Vagina (tissue), 2 donors: ENCODE results near the gene CABLES2.

ENCODE experiments used
- CTCF ChIP-seq, 3 experiments: fragments of 450-650 bp in 2 of 3; fragments of 200-600 bp in 1 of 3; sonication (generic) in 1 of 3; IDR thresholded peaks; one replicate each; pipeline ENCODE4 v1.5.1; 2017 to 2019; ENCODE audit warnings: antibody characterized with exemption in 3 of 3, mild to moderate bottlenecking in 2 of 3, moderate library complexity in 2 of 3
- POLR2A ChIP-seq, 2 donors: fragments of 450-650 bp; IDR thresholded peaks; one replicate each; pipeline ENCODE4 v1.6.1; 2017; ENCODE audit warnings: antibody characterized with exemption in 2 of 2, mild to moderate bottlenecking in 2 of 2, moderate library complexity in 2 of 2
- POLR2AphosphoS5 ChIP-seq, 2 donors: sonication (generic); formaldehyde crosslinking; IDR thresholded peaks; one replicate each; pipeline ENCODE4 v1.9.0; 2017; ENCODE audit warnings: antibody characterized with exemption in 2 of 2, mild to moderate bottlenecking in 2 of 2, low read depth in 1 of 2; ENCODE audit not compliant: insufficient read depth in 1 of 2

- TF ChIP-seq CTCF (IDR thresholded peaks at IDR 0.05) (no peak), POLR2A (IDR thresholded peaks at IDR 0.05) (no peak), POLR2AphosphoS5 (IDR thresholded peaks at IDR 0.05; ENCODE audit: insufficient read depth in 1 of 2, low read depth in 1 of 2) (no peak)
Measured at GRCh38 chr20:62446888-62447869, 40.1 kb upstream of the CABLES2 start.
